Measurements from ENCODE around the gene ACSL6.

The ACSL6 gene

DNA sequence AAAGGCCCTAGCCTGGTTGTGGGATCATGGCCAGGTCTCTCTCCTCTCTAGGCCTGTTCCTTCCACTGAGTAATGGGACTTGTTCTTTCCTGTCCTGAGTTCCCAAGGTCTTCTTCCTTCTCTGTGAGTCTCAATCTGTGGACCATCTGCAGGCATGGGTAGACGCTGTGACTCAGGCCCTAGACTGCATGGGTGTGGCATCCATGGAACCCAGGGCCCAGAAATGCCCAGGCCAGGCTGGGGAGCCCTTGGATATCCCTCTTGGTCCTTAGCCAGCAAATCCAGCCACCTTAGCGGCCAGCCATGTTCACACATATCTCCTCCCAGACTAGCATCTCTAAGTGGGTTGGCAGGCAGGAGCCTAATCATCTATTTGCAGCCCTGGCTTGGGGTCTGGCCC lies 2.3 kb upstream of the ACSL6 start:
- H3K27ac ChIP-seq = no peak overlapping the region
- TF ChIP-seq, protein P1, sequence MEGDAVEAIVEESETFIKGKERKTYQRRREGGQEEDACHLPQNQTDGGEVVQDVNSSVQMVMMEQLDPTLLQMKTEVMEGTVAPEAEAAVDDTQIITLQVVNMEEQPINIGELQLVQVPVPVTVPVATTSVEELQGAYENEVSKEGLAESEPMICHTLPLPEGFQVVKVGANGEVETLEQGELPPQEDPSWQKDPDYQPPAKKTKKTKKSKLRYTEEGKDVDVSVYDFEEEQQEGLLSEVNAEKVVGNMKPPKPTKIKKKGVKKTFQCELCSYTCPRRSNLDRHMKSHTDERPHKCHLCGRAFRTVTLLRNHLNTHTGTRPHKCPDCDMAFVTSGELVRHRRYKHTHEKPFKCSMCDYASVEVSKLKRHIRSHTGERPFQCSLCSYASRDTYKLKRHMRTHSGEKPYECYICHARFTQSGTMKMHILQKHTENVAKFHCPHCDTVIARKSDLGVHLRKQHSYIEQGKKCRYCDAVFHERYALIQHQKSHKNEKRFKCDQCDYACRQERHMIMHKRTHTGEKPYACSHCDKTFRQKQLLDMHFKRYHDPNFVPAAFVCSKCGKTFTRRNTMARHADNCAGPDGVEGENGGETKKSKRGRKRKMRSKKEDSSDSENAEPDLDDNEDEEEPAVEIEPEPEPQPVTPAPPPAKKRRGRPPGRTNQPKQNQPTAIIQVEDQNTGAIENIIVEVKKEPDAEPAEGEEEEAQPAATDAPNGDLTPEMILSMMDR (conservative IDR thresholded peaks at IDR 0.05) = no peak
- no peak for TF ChIP-seq ZFX (IDR thresholded peaks at IDR 0.05)

DNA sequence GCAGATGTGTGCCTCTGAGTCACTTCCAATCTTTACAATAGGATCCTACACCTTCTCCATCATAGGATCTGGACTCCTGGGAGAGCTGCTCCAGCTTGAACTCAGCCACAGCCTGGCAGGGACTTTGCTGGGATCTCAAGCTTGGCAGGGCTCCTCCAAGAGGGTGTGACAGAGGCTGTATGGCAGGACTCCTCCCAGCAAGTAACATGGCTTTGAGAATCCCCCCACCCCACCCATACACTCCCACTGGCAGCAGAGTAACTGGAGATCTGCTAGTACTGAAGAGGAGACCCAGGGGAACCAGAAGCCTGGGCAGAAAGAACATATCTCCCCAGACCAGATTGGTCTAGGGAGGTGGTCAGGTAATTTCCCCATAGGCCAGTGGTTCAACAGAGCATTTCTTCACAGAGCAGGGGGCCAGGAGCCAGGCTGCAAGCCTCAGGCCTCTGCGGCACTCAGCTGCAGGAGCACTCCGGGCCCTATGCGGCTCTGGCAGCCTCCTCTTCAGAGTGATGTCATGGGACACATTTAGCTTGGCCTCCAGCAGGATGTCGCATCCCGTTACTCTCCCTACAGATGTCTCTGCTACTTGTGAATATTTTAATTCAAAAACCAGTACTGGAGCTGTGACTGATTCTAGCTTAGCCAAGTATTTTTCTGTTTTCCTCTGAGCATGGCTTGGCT lies 1.7 kb upstream of the ACSL6 start:
- TF ChIP-seq, protein P1 (conservative IDR thresholded peaks at IDR 0.05) = no peak
- no peak for TF ChIP-seq ZFX (IDR thresholded peaks at IDR 0.05)
- H3K27ac ChIP-seq = no peak overlapping the region

DNA sequence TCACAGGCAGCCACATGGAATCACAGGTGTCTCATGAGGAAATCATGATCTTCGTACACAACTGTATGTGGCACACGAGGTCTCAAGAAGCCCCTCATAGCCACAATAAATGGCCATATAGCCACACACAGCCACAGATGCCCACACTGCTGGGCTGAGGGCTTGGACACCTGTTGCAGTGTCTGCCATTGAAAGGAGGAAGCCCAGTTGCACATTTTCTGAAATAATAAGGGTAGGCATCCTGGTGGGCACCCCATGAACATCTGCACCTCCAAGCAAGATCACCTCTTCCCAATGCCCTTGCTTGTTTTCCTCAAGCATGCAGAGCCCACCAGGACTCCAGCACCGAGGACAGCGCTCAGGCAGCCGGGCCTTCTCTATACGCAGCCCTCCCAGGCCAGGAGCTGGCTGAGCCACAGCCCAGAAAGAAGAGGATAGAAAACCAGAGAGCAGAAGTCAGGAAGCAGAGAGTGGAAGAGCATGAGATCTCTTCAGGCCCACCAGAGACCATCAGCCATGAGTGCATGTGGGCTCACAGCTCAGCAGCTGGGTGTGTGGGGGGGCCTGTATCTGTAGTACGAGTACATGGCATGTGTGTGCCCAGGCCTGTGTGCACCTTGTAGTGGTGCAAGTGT lies 1.0 kb upstream of the ACSL6 start:
- no peak for TF ChIP-seq ZFX (IDR thresholded peaks at IDR 0.05)
- TF ChIP-seq, protein P1 (conservative IDR thresholded peaks at IDR 0.05) = no peak
- H3K27ac ChIP-seq = no peak overlapping the region

DNA sequence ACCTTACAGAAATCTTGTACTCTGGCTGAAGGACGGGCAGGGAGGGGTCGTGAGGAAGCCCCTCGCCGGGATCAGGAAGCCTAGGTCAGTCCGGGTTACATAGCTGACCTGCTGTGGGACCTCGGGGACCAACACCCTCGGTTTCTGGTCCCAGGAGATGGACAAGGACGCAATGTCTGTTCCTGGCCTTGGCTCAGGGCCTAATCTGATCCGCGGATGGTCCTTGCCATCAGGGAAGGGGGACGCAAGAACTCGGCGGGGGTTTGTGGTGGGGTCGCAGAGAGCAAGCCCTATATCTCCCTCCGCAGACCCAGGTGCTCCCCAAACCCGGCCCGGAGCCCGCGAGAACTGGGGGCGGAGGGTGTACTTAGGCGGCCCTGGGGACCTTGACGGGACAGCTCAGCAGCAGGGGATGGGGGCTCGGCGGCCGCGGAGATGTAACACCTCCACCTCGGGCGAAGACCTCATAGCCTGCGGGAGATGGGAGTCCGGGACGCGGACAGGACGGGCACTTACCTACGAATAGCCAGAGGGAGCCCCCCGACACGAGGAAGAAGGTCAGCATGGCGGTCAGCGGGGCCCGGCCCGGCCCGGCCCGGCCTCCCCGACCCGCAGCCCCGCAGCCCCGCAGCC lies 353 bp downstream of the ACSL6 start:
- TF ChIP-seq ZFX (IDR thresholded peaks at IDR 0.05) = no peak
- TF ChIP-seq, protein P1 (conservative IDR thresholded peaks at IDR 0.05) = no peak

DNA sequence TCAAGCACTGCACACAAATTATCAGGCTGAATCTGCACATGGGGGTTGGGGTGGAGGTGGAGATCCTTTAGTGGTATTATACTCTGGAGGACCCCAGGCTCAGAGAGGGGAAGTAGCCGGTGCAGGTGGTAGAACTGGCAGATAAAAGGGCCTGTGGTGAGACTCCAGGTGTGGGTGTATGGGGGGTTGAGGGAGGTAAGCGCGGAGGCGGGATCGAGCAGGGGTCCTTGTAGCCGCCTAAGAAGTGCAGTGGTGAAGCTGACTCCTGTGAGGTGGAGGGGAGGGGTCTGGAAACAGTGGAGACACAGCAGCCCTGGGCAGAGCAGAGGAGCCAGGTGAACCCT lies 841 bp downstream of the ACSL6 start:
- TF ChIP-seq ZFX (IDR thresholded peaks at IDR 0.05) = no peak
- TF ChIP-seq, protein P1 (conservative IDR thresholded peaks at IDR 0.05) = no peak
- no peak overlapping the region for H3K27ac ChIP-seq

More for the DNA sequence above, 353 bp downstream of the ACSL6 start:
- H3K27ac ChIP-seq = peak overlapping the region; percentile 1; the same call in 1 of the 2 replicates

DNA sequence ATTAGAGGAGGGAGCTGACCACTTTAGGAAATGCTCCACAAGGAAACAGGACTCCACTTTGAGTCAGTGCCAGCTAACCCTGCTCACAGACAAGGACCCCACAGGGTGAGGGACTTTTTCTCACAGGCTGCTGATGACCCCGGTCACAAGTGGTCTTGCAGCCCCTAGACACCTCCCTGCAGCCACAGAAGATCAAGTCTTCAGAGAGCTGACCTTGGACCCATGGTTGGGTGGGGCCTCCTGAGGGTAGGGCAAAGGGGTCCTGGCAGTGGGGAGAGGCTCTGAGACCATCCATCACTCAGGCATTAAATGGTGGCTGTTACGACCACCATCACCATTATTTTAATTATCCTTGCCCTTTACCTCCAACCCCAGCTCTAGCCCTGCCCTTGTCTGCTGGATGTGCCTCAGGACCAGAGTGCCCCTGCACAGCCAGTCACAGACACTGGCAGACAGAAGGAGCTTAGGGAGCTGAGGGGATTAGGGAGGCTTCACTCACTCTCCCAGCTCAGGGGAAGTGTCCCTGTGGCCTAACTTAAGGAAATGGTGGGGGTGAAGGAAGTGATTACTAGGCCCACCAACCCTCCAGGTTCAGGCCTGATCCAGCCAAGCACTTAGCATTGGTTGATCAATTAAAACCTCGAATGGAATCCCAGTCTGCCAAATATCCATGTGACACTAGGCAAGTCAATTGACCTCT lies 1.6 kb downstream of the ACSL6 start:
- TF ChIP-seq, protein P1 (conservative IDR thresholded peaks at IDR 0.05) = no peak
- no peak for TF ChIP-seq ZFX (IDR thresholded peaks at IDR 0.05)
- no peak overlapping the region for H3K27ac ChIP-seq
